ENCODE results near the gene HLX.

DNA sequence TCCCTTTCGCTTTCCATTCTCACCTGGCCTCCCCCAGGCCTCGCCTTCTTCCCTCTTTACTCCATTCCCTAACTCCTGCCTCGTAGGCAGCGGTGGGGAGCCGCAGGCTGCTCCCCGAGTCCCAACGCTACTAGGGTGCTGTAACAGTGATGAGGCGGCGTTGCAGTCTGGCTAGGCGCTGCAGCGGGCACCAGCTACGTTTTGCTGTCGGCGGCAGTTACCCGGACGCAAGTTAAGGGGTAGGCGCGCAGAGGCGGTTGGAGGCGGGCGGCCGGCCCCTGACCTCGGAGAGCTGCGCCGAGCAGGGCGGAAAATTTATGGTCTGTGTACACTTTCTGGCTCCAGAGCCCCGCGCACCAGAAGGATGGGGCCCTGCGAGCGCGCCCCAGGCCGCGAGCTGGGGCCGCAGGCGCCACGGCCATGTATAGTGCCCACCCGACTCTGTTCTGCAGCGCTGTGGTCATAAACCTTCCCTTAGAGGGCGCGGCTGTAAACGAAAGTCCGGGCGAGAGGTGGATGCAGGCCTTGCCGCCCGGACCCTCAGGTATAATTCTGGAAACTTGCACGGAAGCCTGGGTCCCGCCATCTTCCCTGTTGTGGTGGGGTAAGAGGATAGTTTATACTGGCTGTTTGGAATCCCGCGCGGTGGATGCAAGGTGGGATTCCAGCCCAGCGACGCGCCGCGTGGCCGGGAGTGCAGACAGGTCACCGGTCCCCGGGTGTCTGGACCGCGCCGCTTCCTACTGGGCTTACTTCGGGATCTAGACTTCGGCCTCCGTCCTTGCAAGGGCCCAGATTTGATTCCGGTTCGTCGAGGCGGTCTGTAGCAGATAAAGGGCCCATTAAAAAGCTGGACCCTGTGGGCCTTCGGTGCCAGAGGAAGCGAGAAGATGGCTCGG lies 15.0 kb downstream of the HLX start:
- TF ChIP-seq MYC (IDR thresholded peaks at IDR 0.05; ENCODE audit: low read depth, low read length), result no peak
- TF ChIP-seq, protein P1, sequence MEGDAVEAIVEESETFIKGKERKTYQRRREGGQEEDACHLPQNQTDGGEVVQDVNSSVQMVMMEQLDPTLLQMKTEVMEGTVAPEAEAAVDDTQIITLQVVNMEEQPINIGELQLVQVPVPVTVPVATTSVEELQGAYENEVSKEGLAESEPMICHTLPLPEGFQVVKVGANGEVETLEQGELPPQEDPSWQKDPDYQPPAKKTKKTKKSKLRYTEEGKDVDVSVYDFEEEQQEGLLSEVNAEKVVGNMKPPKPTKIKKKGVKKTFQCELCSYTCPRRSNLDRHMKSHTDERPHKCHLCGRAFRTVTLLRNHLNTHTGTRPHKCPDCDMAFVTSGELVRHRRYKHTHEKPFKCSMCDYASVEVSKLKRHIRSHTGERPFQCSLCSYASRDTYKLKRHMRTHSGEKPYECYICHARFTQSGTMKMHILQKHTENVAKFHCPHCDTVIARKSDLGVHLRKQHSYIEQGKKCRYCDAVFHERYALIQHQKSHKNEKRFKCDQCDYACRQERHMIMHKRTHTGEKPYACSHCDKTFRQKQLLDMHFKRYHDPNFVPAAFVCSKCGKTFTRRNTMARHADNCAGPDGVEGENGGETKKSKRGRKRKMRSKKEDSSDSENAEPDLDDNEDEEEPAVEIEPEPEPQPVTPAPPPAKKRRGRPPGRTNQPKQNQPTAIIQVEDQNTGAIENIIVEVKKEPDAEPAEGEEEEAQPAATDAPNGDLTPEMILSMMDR (IDR thresholded peaks at IDR 0.05; ENCODE audit: low read depth, low read length), result no peak
- TF ChIP-seq, protein P2, sequence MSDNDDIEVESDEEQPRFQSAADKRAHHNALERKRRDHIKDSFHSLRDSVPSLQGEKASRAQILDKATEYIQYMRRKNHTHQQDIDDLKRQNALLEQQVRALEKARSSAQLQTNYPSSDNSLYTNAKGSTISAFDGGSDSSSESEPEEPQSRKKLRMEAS (IDR thresholded peaks at IDR 0.05; ENCODE audit: low read depth, low read length), result no peak

Measured in NB4 (cell line).